GM12865 (cell line): ENCODE data around the gene C12orf42.

Experiments used
- DNase-seq: peaks from one replicate; pipeline ENCODE4 v3.0.0; 2010; ENCODE audit warnings: low read depth
- H3K4me3 ChIP-seq: 2 replicates; pipeline ENCODE4 v1.5.1; 2011; ENCODE audit warnings: mild to moderate bottlenecking, low read depth, low read length, control low read depth
- TF ChIP-seq, protein P1 (sequence below): IDR thresholded peaks from 2 replicates; pipeline ENCODE4 v1.5.1; 2011; ENCODE audit warnings: low read length, control low read depth, low read depth, inconsistent platforms; ENCODE audit not compliant: insufficient read depth; ENCODE audit errors: missing control alignments

The C12orf42 gene

DNA sequence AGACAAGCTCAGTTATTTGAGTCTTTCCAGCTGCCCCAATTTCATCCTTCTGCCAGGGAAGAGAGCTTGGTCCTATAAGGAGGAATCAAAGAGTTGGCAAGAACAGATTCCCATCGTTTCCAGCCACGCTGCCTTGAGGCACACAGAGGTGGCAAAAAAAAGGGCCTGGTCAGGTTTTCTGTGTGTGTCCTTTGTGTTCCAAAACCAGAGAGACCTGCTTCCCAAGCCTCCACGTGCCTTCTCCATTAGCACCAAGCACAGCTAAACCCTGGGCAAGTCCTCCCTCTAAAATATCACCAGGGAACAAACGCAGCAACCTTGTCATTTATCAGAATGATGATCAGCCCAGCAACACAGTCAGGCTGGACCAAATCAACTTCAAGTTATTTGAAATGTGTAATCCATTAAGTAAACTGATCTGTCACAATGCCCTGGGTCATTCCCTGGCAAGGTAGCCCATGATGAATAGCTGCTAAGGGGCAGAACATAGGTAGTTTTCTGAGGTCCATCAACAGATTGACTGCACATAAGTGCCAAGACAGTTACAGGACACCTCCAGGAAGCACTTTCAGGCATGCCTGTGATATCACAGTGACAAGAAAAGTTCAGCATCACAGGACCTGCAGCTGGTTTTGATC is 28.6 kb upstream of the C12orf42 start:
- no peak for DNase-seq
- H3K4me3 ChIP-seq, result no peak overlapping the region
- TF ChIP-seq, protein P1, sequence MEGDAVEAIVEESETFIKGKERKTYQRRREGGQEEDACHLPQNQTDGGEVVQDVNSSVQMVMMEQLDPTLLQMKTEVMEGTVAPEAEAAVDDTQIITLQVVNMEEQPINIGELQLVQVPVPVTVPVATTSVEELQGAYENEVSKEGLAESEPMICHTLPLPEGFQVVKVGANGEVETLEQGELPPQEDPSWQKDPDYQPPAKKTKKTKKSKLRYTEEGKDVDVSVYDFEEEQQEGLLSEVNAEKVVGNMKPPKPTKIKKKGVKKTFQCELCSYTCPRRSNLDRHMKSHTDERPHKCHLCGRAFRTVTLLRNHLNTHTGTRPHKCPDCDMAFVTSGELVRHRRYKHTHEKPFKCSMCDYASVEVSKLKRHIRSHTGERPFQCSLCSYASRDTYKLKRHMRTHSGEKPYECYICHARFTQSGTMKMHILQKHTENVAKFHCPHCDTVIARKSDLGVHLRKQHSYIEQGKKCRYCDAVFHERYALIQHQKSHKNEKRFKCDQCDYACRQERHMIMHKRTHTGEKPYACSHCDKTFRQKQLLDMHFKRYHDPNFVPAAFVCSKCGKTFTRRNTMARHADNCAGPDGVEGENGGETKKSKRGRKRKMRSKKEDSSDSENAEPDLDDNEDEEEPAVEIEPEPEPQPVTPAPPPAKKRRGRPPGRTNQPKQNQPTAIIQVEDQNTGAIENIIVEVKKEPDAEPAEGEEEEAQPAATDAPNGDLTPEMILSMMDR, result no peak

DNA sequence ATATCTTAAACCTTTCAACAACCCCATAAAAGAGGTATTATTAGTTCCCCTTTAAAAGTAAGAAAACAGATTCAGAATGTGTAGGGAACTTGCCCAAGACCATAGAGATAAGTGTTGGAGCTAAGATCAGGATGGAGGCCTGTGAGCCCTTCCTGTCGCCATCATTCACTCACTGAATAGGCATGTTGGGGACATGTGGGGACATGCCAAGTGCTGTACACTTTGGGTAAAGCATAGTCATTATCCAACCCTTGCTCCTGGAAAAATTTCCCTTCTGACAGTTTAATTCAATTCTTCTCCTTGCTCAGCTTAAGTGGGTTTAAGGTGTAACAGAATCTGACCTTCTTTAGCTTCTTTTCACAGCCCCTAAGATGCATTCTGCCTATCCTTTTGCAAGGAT is 28.0 kb upstream of the C12orf42 start:
- no peak for DNase-seq
- no peak overlapping the region for H3K4me3 ChIP-seq
- TF ChIP-seq, protein P1, result no peak

DNA sequence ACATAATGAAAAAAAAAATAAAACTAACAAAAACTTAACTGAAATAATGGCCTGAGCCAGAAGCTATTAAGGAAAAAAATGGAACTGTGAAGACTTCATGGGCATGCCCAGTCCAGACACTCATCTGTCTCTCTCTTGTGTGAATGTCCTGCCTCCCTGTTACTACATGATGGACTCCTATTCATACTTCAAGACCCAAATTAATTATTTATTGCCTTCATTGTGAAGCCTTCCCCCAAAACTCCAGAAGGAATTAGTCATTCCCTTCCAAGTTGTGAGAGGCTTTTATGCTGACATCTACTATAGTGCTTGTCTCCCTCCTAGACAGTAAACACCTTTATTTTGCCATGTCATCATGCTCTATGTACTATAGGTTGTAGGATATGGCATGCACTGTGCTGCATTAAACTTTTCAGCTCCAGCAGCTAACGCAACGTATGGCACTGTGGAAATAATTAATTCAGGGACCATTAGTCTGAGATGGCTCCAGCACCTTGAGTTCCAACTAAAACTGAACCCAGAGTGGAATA is 25.0 kb upstream of the C12orf42 start:
- H3K4me3 ChIP-seq, result no peak overlapping the region
- TF ChIP-seq, protein P1, result no peak
- DNase-seq, result no peak

GRCh38 chr12:103519632-103520031 is 23.9 kb upstream of the C12orf42 start:
- TF ChIP-seq, protein P1, result no peak
- H3K4me3 ChIP-seq, result no peak overlapping the region
- DNase-seq, result no peak

DNA sequence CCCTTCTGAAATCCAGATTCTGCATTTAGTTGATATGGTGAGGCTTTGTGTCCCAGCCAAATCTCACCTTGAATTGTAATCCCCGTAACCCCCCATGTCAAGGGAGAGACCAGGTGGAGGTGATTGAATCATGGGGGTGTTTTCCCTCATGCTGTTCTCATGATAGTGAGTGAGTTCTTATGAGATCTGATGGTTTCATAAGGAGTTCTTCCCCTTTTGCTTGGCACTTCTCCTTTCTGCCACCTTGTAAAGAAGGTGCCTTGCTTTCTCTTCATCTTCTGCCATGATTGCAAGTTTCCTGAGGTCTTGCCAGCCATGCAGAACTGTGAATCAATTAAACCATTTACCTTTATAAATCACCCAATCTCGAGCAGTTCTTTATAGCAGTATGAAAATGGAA is 23.1 kb upstream of the C12orf42 start:
- TF ChIP-seq, protein P1, result no peak
- H3K4me3 ChIP-seq, result no peak overlapping the region
- peak; percentile 10 for DNase-seq

DNA sequence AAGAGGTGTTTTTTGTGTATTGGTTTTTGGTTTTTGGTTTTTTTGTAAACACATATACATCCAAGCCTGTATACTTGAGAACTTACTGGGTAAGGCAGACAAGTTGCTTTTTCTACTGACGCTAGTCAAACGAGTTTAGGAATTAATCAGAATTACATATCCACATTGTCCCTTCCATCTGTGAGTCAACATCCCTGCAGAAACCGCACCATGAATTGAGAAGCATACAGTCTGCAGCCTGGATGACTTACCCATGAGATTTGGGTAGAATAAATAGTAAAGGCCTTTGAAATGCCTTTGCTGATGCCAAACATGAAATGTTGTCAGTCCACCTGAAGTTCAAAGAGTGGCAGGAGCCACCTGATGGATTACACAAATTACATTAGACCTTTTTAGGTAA is 21.4 kb upstream of the C12orf42 start:
- DNase-seq, result no peak
- TF ChIP-seq, protein P1, result no peak
- H3K4me3 ChIP-seq, result no peak overlapping the region

GRCh38 chr12:103515341-103515740 is 19.6 kb upstream of the C12orf42 start:
- no peak for DNase-seq
- TF ChIP-seq, protein P1, result no peak
- H3K4me3 ChIP-seq, result no peak overlapping the region
